Epithelial cell of esophagus (primary cell): ENCODE results near the gene NPR1.
"Not testable (repeated sequence)": the region's sequence is repeated elsewhere in the genome, so short reads cannot be mapped to it uniquely, and the experiment has no call there.

ENCODE experiments used
- DNase-seq: peaks from one replicate; pipeline ENCODE4 v3.0.0; 2010; ENCODE audit warnings: low read depth
- H3K4me3 ChIP-seq: 2 replicates; pipeline ENCODE4 v1.5.1; 2011; ENCODE audit warnings: mild to moderate bottlenecking, low read length, control low read depth
- CTCF ChIP-seq: IDR thresholded peaks from 2 replicates; pipeline ENCODE4 v1.5.1; 2011; ENCODE audit warnings: low read depth, mild to moderate bottlenecking, low read length, control low read depth, inconsistent platforms; ENCODE audit not compliant: insufficient read depth; ENCODE audit errors: missing control alignments

NPR1 gene

DNA sequence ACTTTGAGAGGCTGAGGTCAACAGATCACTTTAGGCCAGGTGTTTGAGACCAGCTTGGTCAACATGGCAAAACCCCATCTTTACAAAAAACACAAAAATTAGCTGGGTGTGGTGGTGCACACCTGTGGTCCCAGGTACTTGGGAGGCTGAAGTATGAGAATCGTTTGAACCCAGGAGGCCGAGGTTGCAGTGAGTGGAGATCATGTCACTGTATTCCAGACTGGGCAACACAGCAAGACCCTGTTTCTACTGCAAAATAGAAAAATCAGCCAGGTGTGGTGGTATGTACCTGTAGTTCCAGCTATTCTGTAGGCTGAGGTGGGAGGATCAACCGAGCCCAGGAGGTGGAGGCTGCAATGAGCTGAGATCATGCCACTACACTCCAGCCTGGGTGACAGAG is 45.2 kb downstream of the NPR1 start:
- no peak for TF ChIP-seq CTCF
- H3K4me3 ChIP-seq: no peak overlapping the region
- DNase-seq: no peak

DNA sequence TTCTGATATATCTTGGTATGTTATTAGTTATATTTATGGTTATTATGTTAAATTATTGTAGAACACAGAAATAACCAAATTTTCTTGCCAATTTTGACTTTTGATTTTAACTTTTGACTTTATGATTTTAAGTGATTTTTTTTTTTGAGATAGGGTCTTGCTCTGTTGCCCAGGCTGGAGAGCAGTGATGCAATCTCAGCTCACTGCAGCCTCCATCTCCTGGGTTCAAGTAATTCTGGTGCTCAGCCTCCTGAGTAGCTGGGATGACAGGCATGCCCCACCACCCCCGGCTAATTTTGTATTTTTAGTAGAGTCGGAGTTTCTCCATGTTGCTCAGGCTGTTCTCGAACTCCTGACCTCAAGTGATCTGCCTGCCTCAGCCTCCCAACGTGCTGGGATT is 46.1 kb downstream of the NPR1 start:
- not testable (repeated sequence) for DNase-seq, H3K4me3 ChIP-seq

GRCh38 chr1:153727463-153728304 is 49.2 kb downstream of the NPR1 start, which contains the start of gene INTS3:
INTS3 (plus strand) TSS chr1:153728050; CDS start chr1:153728635, 585 bp downstream.
- peak; percentile 100 for DNase-seq
- peak within 1 kb of the TSS; percentile 73 for H3K4me3 ChIP-seq
- TF ChIP-seq CTCF: no peak

DNA sequence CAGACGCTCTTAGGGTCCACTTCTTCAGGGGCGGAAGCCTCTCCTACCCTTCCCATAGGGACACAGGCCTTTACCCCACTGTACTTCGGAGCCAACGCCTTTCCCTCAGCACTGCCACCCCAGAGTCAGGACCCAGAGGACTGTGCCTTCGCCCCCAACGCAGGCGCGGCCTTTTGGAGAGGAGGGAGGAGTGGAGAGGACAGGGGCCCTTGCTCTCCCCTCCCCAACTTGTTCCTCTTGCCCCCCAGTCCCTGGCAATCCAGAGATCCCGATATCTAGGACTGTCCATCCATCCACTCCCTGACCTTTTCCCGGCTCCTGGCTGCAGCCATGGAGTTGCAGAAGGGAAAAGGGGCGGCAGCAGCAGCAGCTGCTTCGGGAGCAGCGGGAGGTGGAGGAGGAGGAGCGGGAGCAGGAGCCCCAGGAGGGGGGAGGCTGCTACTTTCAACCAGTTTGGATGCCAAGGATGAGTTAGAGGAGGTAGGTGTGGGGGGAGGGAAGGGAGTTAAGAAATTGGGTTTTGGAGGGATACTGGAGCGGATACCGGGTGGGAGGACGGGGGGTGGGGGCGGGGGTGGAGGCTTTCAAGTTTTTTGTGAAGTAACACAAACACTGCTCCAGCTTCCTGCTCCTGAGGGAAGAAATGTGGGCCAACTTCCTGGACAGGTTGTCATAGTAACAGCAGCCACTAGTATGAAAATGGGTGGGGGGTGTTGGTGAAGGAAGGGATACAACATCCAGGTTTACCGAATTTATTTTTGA is 50.0 kb downstream of the NPR1 start:
- peak; percentile 16 for DNase-seq
- H3K4me3 ChIP-seq: peak overlapping the region; percentile 68
- no peak for TF ChIP-seq CTCF

- no peak for TF ChIP-seq CTCF
- no peak overlapping the region for H3K4me3 ChIP-seq
- no peak for DNase-seq
Measured at GRCh38 chr1:153730468-153730988, 52.0 kb downstream of the NPR1 start.

- no peak for DNase-seq
- no peak overlapping the region for H3K4me3 ChIP-seq
- TF ChIP-seq CTCF: no peak
Measured at GRCh38 chr1:153733970-153734369, 55.5 kb downstream of the NPR1 start.

GRCh38 chr1:153734396-153735089 is 56.1 kb downstream of the NPR1 start:
- no peak for TF ChIP-seq CTCF
- H3K4me3 ChIP-seq: no peak overlapping the region
- no peak for DNase-seq
